Measurements from ENCODE around the gene F2RL1. TPM values are rescaled to one million over a fixed set of nuclear protein-coding genes. Genes with fewer than 3 reads are reported as not detected.

F2RL1 gene
- total and polyA plus RNA-seq, 2 of the 13 experiments (the other 11 are each of a cell fraction or from before 2014, with no cell fraction given): 9.9 to 23.0 TPM

DNA sequence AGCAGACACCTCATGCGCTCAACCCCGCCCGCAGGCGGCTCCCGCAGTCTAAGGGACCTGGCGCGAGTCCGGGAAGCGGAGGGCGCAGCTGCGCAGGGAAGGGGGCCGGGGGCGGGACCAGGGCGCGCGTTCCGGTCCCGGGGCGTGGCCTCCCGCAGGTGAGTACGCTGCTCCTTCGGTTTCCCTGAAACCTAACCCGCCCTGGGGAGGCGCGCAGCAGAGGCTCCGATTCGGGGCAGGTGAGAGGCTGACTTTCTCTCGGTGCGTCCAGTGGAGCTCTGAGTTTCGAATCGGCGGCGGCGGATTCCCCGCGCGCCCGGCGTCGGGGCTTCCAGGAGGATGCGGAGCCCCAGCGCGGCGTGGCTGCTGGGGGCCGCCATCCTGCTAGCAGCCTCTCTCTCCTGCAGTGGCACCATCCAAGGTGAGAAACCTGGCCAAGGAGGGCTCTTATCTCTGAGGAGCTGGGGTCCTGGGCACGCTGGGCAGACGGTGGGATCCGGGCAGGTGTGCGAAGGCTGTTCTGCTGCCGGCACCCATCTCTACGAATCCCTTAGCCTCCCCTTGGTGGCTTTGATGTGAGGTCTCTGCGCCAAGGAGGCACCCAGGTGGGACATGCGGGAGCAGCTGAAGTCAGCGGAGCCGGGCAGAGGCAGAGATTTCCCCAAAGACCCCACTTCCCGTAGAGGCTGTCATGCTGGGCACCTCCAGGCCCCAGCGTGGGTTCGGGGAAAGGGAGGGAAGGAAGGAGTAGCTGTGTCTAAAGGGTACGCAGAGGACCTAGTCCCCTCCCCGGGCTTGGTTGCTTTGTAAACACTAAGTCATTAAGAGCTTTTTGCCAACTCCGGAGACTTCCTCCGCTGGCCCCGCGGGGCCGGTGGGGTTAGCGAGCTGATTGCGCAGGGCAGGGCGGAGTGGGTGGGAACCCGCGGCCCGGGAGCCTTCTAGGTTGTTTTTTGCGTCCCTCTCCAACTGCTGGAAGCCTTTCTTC, at the start of gene F2RL1 (continued):
- TF ChIP-seq, protein P1, sequence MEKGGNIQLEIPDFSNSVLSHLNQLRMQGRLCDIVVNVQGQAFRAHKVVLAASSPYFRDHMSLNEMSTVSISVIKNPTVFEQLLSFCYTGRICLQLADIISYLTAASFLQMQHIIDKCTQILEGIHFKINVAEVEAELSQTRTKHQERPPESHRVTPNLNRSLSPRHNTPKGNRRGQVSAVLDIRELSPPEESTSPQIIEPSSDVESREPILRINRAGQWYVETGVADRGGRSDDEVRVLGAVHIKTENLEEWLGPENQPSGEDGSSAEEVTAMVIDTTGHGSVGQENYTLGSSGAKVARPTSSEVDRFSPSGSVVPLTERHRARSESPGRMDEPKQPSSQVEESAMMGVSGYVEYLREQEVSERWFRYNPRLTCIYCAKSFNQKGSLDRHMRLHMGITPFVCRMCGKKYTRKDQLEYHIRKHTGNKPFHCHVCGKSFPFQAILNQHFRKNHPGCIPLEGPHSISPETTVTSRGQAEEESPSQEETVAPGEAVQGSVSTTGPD (CRISPR knock-in tag; IDR thresholded peaks at IDR 0.05): no peak
- no peak; the same call in 1 of the 2 replicates for TF ChIP-seq TCF7 (IDR thresholded peaks at IDR 0.05; ENCODE audit: low read depth)
- TF ChIP-seq, protein P2, sequence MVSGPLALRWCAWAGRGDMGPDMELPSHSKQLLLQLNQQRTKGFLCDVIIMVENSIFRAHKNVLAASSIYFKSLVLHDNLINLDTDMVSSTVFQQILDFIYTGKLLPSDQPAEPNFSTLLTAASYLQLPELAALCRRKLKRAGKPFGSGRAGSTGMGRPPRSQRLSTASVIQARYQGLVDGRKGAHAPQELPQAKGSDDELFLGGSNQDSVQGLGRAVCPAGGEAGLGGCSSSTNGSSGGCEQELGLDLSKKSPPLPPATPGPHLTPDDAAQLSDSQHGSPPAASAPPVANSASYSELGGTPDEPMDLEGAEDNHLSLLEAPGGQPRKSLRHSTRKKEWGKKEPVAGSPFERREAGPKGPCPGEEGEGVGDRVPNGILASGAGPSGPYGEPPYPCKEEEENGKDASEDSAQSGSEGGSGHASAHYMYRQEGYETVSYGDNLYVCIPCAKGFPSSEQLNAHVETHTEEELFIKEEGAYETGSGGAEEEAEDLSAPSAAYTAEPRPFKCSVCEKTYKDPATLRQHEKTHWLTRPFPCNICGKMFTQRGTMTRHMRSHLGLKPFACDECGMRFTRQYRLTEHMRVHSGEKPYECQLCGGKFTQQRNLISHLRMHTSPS (CRISPR knock-in tag; IDR thresholded peaks at IDR 0.05; ENCODE audit: low read depth): no peak
- TF ChIP-seq GATA4 (IDR thresholded peaks at IDR 0.05; ENCODE audit: borderline replicate concordance, low read depth): no peak
- no peak for TF ChIP-seq SKI (IDR thresholded peaks at IDR 0.05; ENCODE audit: partially characterized antibody)
- TF ChIP-seq RFX5 (IDR thresholded peaks at IDR 0.05; ENCODE audit: low read depth, low read length): no peak
- TF ChIP-seq ZSCAN31 (CRISPR knock-in tag; IDR thresholded peaks at IDR 0.05; ENCODE audit: low read depth): 0 out of 2 replicates have a peak, but pooled peaks have one; percentile 48
- peak; percentile 51; the same call in 1 of the 2 replicates for TF ChIP-seq MYC (CRISPR knock-in tag; IDR thresholded peaks at IDR 0.05; ENCODE audit: borderline replicate concordance)
- TF ChIP-seq ZNF780A (CRISPR knock-in tag; IDR thresholded peaks at IDR 0.05): no peak
- TF ChIP-seq MLX (CRISPR knock-in tag; IDR thresholded peaks at IDR 0.05): no peak
- 0 out of 2 replicates have a peak, but pooled peaks have one; percentile 59 for TF ChIP-seq CC2D1A (CRISPR knock-in tag; IDR thresholded peaks at IDR 0.05)
- TF ChIP-seq ZFYVE20 (CRISPR knock-in tag; IDR thresholded peaks at IDR 0.05; ENCODE audit: borderline replicate concordance, low read depth): no peak
- no peak for TF ChIP-seq ZBTB25 (CRISPR knock-in tag; IDR thresholded peaks at IDR 0.05)
- TF ChIP-seq CREB1 (IDR thresholded peaks at IDR 0.05): no peak
- TF ChIP-seq CREB1 (CRISPR knock-in tag; IDR thresholded peaks at IDR 0.05): no peak
- TF ChIP-seq KLF9 (CRISPR knock-in tag; IDR thresholded peaks at IDR 0.05; ENCODE audit: low read depth): no peak
- TF ChIP-seq FOSL1 (CRISPR knock-in tag; IDR thresholded peaks at IDR 0.05; ENCODE audit: borderline replicate concordance): no peak
- TF ChIP-seq ZFY (CRISPR knock-in tag; IDR thresholded peaks at IDR 0.05): no peak
- no peak for TF ChIP-seq ZBTB21 (CRISPR knock-in tag; IDR thresholded peaks at IDR 0.05)
- TF ChIP-seq ZEB1 (IDR thresholded peaks at IDR 0.05; ENCODE audit: insufficient replicate concordance, low read depth): peak; percentile 93
- TF ChIP-seq ARID5B (CRISPR knock-in tag; IDR thresholded peaks at IDR 0.05): peak; percentile 43; the same call in 1 of the 2 replicates

Data from HepG2 (cell line).